Astrocyte (in vitro differentiated cells and primary cell): ENCODE data around the gene SNX8. TPM values are rescaled to one million over a fixed set of nuclear protein-coding genes. Genes with fewer than 3 reads are reported as not detected.

Experiments
- DNase-seq: peaks from one replicate; pipeline ENCODE4 v3.0.0-alpha.2; 2010; ENCODE audit warnings: low read depth
- FAIRE-seq: peaks from 2 replicates; lab custom pipeline; 2011; peaks lifted over from hg19 to GRCh38; lab: Jason Lieb, UNC
- H2AFZ ChIP-seq: 2 replicates; pipeline ENCODE4 v1.6.0; 2012; ENCODE audit warnings: low read depth, low read length, inconsistent platforms
- H3K27ac ChIP-seq: 2 replicates; pipeline ENCODE4 v1.5.1; 2011; ENCODE audit warnings: low read depth, low read length, inconsistent platforms
- H3K27me3 ChIP-seq: 2 replicates; pipeline ENCODE4 v1.6.0; 2011; ENCODE audit warnings: low read length, inconsistent platforms; ENCODE audit not compliant: insufficient read depth
- H3K36me3 ChIP-seq: 2 replicates; pipeline ENCODE4 v1.5.1; 2011; ENCODE audit warnings: low read length, inconsistent platforms; ENCODE audit not compliant: insufficient read depth
- H3K4me1 ChIP-seq: 2 replicates; pipeline ENCODE4 v1.5.1; 2011; ENCODE audit warnings: low read length, inconsistent platforms; ENCODE audit not compliant: insufficient read depth
- H3K4me2 ChIP-seq: 2 replicates; pipeline ENCODE4 v1.6.0; 2012; ENCODE audit warnings: low read length, inconsistent platforms
- H3K4me3 ChIP-seq: 2 replicates; pipeline ENCODE4 v1.5.1; 2011; ENCODE audit warnings: low read depth, mild to moderate bottlenecking, low read length, inconsistent platforms; ENCODE audit not compliant: insufficient read depth
- H3K79me2 ChIP-seq: 2 replicates; pipeline ENCODE4 v1.6.0; 2012; ENCODE audit warnings: mild to moderate bottlenecking, low read length, inconsistent platforms; ENCODE audit not compliant: insufficient read depth
- H3K9ac ChIP-seq: 2 replicates; pipeline ENCODE4 v1.6.0; 2012; ENCODE audit warnings: mild to moderate bottlenecking, low read length, inconsistent platforms
- H3K9me3 ChIP-seq: 2 replicates; pipeline ENCODE4 v1.5.1; 2012; ENCODE audit warnings: low read depth, mild to moderate bottlenecking, low read length, inconsistent platforms; ENCODE audit not compliant: insufficient read depth
- H4K20me1 ChIP-seq: 2 replicates; pipeline ENCODE4 v1.6.0; 2012; ENCODE audit warnings: low read length, inconsistent platforms; ENCODE audit not compliant: insufficient read depth
- H3K27ac Mint-ChIP-seq: one replicate; pipeline ENCODE4 v1.8.0; 2021; ENCODE audit warnings: mild to moderate bottlenecking, mixed read lengths; ENCODE audit not compliant: unreplicated experiment
- H3K27me3 Mint-ChIP-seq: one replicate; pipeline ENCODE4 v1.8.0; 2021; ENCODE audit warnings: low read depth, mixed read lengths; ENCODE audit not compliant: unreplicated experiment
- H3K36me3 Mint-ChIP-seq: one replicate; pipeline ENCODE4 v1.8.0; 2021; ENCODE audit warnings: low read depth, mixed read lengths; ENCODE audit not compliant: unreplicated experiment
- H3K4me1 Mint-ChIP-seq: one replicate; pipeline ENCODE4 v1.8.0; 2021; ENCODE audit warnings: low read depth, mixed read lengths; ENCODE audit not compliant: unreplicated experiment
- H3K4me3 Mint-ChIP-seq: one replicate; pipeline ENCODE4 v1.8.0; 2021; ENCODE audit warnings: mild to moderate bottlenecking, moderate library complexity, mixed read lengths; ENCODE audit not compliant: unreplicated experiment
- H3K9me3 Mint-ChIP-seq: one replicate; pipeline ENCODE4 v1.8.0; 2021; ENCODE audit warnings: mild to moderate bottlenecking, mixed read lengths; ENCODE audit not compliant: unreplicated experiment
- CTCF ChIP-seq: IDR thresholded peaks from 2 replicates; pipeline ENCODE4 v1.5.1; 2011; ENCODE audit warnings: low read depth, mild to moderate bottlenecking, inconsistent platforms, low read length, moderate library complexity; ENCODE audit not compliant: insufficient read depth
- EZH2 ChIP-seq: IDR thresholded peaks from 2 replicates; pipeline ENCODE4 v1.6.1; 2012; ENCODE audit warnings: mild to moderate bottlenecking, low read length, inconsistent platforms; ENCODE audit not compliant: insufficient read depth
- total RNA-seq: library from RNA; stranded (reverse); gene quantifications from 2 replicates; pipeline ENCODE4 v1.2.1, GENCODE V29; 2021

SNX8 gene
- total RNA-seq, 1 donor from 2014 or later: 28.9 TPM

- H2AFZ ChIP-seq: peak within 1 kb of the TSS; percentile 78
- DNase-seq (peak; percentile 76), FAIRE-seq (no peak)
- H3K4me1 Mint-ChIP-seq: peaks cover 14% of the 10 kb centered on the region
- H3K9me3 Mint-ChIP-seq: no peaks in the 10 kb centered on the region
- H3K27me3 Mint-ChIP-seq: no peaks in the 10 kb centered on the region
- H3K27ac Mint-ChIP-seq: peak within 1 kb of the TSS; percentile 66
- peaks cover 34% of the 10 kb centered on the region for H3K4me1 ChIP-seq
- peaks cover 26% of the 10 kb centered on the region for H3K36me3 Mint-ChIP-seq
- no peaks in the 10 kb centered on the region for H3K9me3 ChIP-seq
- no peak for TF ChIP-seq CTCF
- no peak for TF ChIP-seq EZH2
- H3K27ac ChIP-seq: peak within 1 kb of the TSS; percentile 61
- H3K27me3 ChIP-seq: no peaks in the 10 kb centered on the region
- peaks cover 36% of the 10 kb centered on the region for H4K20me1 ChIP-seq
- peak within 1 kb of the TSS; percentile 89 for H3K9ac ChIP-seq
- peaks cover 48% of the 10 kb centered on the region for H3K79me2 ChIP-seq
- H3K4me3 ChIP-seq: peak within 1 kb of the TSS; percentile 70
- peaks cover 19% of the 10 kb centered on the region for H3K36me3 ChIP-seq
- peak within 1 kb of the TSS; percentile 85 for H3K4me2 ChIP-seq
- peak within 1 kb of the TSS; percentile 93 for H3K4me3 Mint-ChIP-seq
These were observed 81.3 kb downstream of the SNX8 start, which contains the start of gene MAD1L1 for GRCh38 chr7:2232766-2233520. Gene MAD1L1, minus strand, starts transcription at chr7:2232945. Its CDS starts 2,812 bp downstream, at chr7:2230133.

- H4K20me1 ChIP-seq: peaks cover 42% of the 10 kb centered on the region
- H3K4me1 ChIP-seq: peaks cover 34% of the 10 kb centered on the region
- no peaks in the 10 kb centered on the region for H3K27me3 Mint-ChIP-seq
- peak overlapping the region; percentile 70 for H3K4me3 ChIP-seq
- H3K27me3 ChIP-seq: no peaks in the 10 kb centered on the region
- peak overlapping the region; percentile 59 for H3K27ac ChIP-seq
- H3K4me2 ChIP-seq: peak overlapping the region; percentile 85
- peaks cover 15% of the 10 kb centered on the region for H3K36me3 ChIP-seq
- peak overlapping the region; percentile 66 for H3K27ac Mint-ChIP-seq
- peak overlapping the region; percentile 92 for H3K4me3 Mint-ChIP-seq
- FAIRE-seq: no peak
- peaks cover 55% of the 10 kb centered on the region for H3K79me2 ChIP-seq
- no peak for DNase-seq
- no peak for TF ChIP-seq EZH2
- TF ChIP-seq CTCF: no peak
- H3K9ac ChIP-seq: peak overlapping the region; percentile 89
- H3K9me3 ChIP-seq: no peaks in the 10 kb centered on the region
- no peaks in the 10 kb centered on the region for H3K9me3 Mint-ChIP-seq
- peak overlapping the region; percentile 78 for H2AFZ ChIP-seq
- H3K4me1 Mint-ChIP-seq: peaks cover 13% of the 10 kb centered on the region
- peaks cover 32% of the 10 kb centered on the region for H3K36me3 Mint-ChIP-seq
These were observed 82.1 kb downstream of the SNX8 start for GRCh38 chr7:2231992-2232765.
